ENCODE data around the gene BTBD17.

The BTBD17 gene

DNA sequence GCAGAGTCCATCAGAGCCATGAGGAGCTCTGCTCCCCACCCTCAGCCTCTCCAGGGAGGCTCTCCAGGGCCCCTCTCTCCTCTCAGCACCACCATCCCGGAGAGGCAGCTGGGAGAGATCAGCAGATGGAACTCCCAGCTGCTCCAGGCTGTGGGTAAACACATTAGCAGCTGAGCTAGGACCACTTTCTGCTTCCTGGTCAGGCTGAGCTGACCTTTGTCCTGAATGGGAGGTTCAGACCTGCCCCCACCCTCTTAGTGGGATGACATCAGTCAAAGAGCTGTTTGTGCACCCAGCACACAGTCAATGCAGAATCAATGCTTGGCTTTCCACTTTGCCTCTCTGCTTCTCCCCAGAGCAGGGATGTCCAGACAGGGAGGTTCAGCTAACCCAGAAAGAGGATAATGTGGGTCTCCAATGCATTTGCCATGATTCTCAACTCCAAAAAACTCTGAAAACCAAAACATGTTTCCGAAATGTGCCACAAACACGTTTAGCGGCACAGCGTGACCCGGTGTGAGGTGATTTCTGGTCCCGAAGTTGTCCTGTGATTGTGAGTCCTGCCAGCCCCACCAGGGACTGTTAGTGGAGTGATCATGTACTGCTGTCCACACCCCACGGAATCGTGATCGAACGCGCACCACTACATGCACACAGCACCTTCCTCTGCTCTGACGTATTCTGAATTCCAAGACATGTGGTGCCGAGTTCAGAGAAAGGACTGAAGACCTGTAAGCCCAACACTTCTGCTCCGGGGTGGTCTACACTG is 12.4 kb upstream of the BTBD17 start:
- TF ChIP-seq, protein P1, sequence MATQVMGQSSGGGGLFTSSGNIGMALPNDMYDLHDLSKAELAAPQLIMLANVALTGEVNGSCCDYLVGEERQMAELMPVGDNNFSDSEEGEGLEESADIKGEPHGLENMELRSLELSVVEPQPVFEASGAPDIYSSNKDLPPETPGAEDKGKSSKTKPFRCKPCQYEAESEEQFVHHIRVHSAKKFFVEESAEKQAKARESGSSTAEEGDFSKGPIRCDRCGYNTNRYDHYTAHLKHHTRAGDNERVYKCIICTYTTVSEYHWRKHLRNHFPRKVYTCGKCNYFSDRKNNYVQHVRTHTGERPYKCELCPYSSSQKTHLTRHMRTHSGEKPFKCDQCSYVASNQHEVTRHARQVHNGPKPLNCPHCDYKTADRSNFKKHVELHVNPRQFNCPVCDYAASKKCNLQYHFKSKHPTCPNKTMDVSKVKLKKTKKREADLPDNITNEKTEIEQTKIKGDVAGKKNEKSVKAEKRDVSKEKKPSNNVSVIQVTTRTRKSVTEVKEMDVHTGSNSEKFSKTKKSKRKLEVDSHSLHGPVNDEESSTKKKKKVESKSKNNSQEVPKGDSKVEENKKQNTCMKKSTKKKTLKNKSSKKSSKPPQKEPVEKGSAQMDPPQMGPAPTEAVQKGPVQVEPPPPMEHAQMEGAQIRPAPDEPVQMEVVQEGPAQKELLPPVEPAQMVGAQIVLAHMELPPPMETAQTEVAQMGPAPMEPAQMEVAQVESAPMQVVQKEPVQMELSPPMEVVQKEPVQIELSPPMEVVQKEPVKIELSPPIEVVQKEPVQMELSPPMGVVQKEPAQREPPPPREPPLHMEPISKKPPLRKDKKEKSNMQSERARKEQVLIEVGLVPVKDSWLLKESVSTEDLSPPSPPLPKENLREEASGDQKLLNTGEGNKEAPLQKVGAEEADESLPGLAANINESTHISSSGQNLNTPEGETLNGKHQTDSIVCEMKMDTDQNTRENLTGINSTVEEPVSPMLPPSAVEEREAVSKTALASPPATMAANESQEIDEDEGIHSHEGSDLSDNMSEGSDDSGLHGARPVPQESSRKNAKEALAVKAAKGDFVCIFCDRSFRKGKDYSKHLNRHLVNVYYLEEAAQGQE (IDR thresholded peaks at IDR 0.05; ENCODE audit: insufficient read depth in 1 of 2, low read depth in 2 of 2, low read length in 2 of 2): no peak
- TF ChIP-seq FOXP2 (optimal IDR thresholded peaks at IDR 0.05; ENCODE audit: borderline replicate concordance, extremely low read depth, extremely low read length, insufficient read depth) (no peak), TAF1 (IDR thresholded peaks at IDR 0.05; ENCODE audit: borderline replicate concordance, insufficient read depth, low read length) (no peak), SIN3A (IDR thresholded peaks at IDR 0.05; ENCODE audit: borderline replicate concordance, insufficient read depth, low read length) (no peak), POLR2AphosphoS5 (IDR thresholded peaks at IDR 0.05; ENCODE audit: low read depth, low read length) (no peak)

DNA sequence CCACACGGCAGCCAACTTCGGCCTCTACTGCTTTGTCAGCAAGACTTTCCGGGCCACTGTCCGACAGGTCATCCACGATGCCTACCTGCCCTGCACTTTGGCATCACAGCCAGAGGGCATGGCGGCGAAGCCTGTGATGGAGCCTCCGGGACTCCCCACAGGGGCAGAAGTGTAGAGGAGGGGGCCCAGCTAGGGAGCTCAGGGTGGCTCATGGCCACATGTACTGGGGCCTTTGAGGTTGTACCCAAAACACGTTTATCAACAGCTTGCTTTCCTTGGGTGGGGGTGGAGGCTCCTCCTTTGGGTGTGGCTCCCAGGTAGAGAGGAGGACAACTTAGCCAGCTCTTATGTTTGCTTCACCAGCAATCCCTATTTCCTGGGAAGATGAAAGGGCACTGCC is 10.8 kb upstream of the BTBD17 start:
- TF ChIP-seq POLR2AphosphoS5 (IDR thresholded peaks at IDR 0.05; ENCODE audit: low read depth, low read length) (no peak), SIN3A (IDR thresholded peaks at IDR 0.05; ENCODE audit: borderline replicate concordance, insufficient read depth, low read length) (no peak), TAF1 (IDR thresholded peaks at IDR 0.05; ENCODE audit: borderline replicate concordance, insufficient read depth, low read length) (no peak), FOXP2 (optimal IDR thresholded peaks at IDR 0.05; ENCODE audit: borderline replicate concordance, extremely low read depth, extremely low read length, insufficient read depth) (no peak)
- TF ChIP-seq, protein P1 (IDR thresholded peaks at IDR 0.05; ENCODE audit: insufficient read depth in 1 of 2, low read depth in 2 of 2, low read length in 2 of 2): no peak

DNA sequence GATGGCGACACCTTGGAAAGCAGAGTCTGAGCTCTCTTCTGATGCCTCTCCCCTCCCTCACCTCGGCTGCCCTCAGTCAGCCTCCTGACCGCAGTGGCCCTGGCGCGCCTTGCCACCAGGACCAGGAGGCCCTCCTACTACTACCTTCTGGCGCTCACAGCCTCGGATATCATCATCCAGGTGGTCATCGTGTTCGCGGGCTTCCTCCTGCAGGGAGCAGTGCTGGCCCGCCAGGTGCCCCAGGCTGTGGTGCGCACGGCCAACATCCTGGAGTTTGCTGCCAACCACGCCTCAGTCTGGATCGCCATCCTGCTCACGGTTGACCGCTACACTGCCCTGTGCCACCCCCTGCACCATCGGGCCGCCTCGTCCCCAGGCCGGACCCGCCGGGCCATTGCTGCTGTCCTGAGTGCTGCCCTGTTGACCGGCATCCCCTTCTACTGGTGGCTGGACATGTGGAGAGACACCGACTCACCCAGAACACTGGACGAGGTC is 10.0 kb upstream of the BTBD17 start:
- TF ChIP-seq, protein P1 (IDR thresholded peaks at IDR 0.05; ENCODE audit: insufficient read depth in 1 of 2, low read depth in 2 of 2, low read length in 2 of 2): no peak
- no peak for TF ChIP-seq FOXP2 (optimal IDR thresholded peaks at IDR 0.05; ENCODE audit: borderline replicate concordance, extremely low read depth, extremely low read length, insufficient read depth)
- TF ChIP-seq POLR2AphosphoS5 (IDR thresholded peaks at IDR 0.05; ENCODE audit: low read depth, low read length): no peak
- no peak for TF ChIP-seq TAF1 (IDR thresholded peaks at IDR 0.05; ENCODE audit: borderline replicate concordance, insufficient read depth, low read length)
- no peak for TF ChIP-seq SIN3A (IDR thresholded peaks at IDR 0.05; ENCODE audit: borderline replicate concordance, insufficient read depth, low read length)

DNA sequence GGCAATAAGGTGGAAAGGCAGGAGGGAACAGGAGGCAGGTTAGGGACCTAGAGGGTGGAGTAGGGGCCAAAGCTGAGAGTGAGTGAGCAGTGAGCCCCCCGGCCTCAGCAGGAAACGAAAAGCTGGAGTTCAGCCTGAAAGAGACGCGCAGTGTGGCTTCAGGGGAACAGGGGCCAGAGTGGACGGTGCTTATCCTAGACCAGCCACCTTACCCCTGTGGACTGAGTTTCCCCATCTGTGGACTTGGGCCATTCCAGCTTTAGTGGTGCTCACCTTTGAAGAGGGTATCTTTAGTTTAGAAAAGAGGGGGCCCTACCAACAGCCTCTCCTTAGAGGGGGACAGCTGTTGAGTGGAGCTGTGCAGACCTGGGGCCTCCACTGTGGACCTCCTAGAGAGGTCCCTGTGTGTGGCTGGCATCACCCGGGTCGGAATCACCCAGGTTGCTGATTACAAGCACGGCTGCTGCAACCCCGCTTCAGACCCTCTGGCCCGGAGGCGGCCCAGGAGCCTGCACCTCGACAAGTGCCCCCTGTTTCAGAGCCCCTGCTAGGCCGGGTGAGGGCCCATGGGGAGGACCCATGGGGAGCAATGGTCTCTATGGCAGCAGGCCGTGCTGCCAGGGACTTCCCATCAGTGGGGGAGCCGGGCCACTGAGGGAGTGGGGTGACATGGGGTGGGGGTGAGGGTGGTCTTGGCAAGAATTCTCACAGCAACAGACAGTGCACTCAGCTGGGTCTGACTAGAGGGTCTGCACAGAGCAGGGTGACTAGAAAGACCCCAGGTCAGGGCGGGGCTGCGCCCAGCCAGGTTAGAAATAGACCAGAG is 8.2 kb upstream of the BTBD17 start:
- TF ChIP-seq, protein P1 (IDR thresholded peaks at IDR 0.05; ENCODE audit: insufficient read depth in 1 of 2, low read depth in 2 of 2, low read length in 2 of 2): no peak
- TF ChIP-seq POLR2AphosphoS5 (IDR thresholded peaks at IDR 0.05; ENCODE audit: low read depth, low read length): no peak
- TF ChIP-seq FOXP2 (optimal IDR thresholded peaks at IDR 0.05; ENCODE audit: borderline replicate concordance, extremely low read depth, extremely low read length, insufficient read depth): no peak
- no peak for TF ChIP-seq TAF1 (IDR thresholded peaks at IDR 0.05; ENCODE audit: borderline replicate concordance, insufficient read depth, low read length)
